Choroid plexus epithelial cell (primary cell): ENCODE data around the gene LINS1.
"Not testable (repeated sequence)": the region's sequence is repeated elsewhere in the genome, so short reads cannot be mapped to it uniquely, and the experiment has no call there.

Experiments used
- DNase-seq: peaks from one replicate; pipeline ENCODE4 v3.0.0-alpha.2; 2010; ENCODE audit warnings: low read depth
- H3K4me3 ChIP-seq: 2 replicates; pipeline ENCODE4 v1.5.1; 2011; ENCODE audit warnings: low read depth, mild to moderate bottlenecking, control low read depth, low read length, moderate library complexity
- CTCF ChIP-seq: conservative IDR thresholded peaks from 2 replicates; pipeline ENCODE4 v1.5.1; 2011; ENCODE audit warnings: low read depth, mild to moderate bottlenecking, control low read depth, inconsistent platforms, low read length, moderate library complexity

The LINS1 gene

GRCh38 chr15:100592898-100593297 lies 9.1 kb downstream of the LINS1 start:
- TF ChIP-seq CTCF: no peak
- H3K4me3 ChIP-seq: no peak overlapping the region
- peak; percentile 72 for DNase-seq

- TF ChIP-seq CTCF: no peak
- DNase-seq: no peak
- H3K4me3 ChIP-seq: no peak overlapping the region
Measured at GRCh38 chr15:100591835-100592234, 10.1 kb downstream of the LINS1 start.

GRCh38 chr15:100591163-100591562 lies 10.8 kb downstream of the LINS1 start:
- DNase-seq, H3K4me3 ChIP-seq: not testable (repeated sequence)

GRCh38 chr15:100588638-100589242 lies 13.2 kb downstream of the LINS1 start:
- no peak overlapping the region for H3K4me3 ChIP-seq
- peak; percentile 27 for DNase-seq
- TF ChIP-seq CTCF: no peak

GRCh38 chr15:100580414-100580813 lies 21.6 kb downstream of the LINS1 start:
- no peak overlapping the region for H3K4me3 ChIP-seq
- no peak for TF ChIP-seq CTCF

GRCh38 chr15:100573526-100573925 lies 28.5 kb downstream of the LINS1 start:
- TF ChIP-seq CTCF: no peak
- DNase-seq: no peak

More at GRCh38 chr15:100580414-100580813, 21.6 kb downstream of the LINS1 start:
- DNase-seq: no peak

GRCh38 chr15:100572362-100572983 lies 29.5 kb downstream of the LINS1 start:
- DNase-seq: peak; percentile 37
- peak; percentile 44 for TF ChIP-seq CTCF

More at GRCh38 chr15:100573526-100573925, 28.5 kb downstream of the LINS1 start:
- no peak overlapping the region for H3K4me3 ChIP-seq

More at GRCh38 chr15:100572362-100572983, 29.5 kb downstream of the LINS1 start:
- H3K4me3 ChIP-seq: no peak overlapping the region
